A549 (cell line): ENCODE data around the gene TSHR. TPM values are rescaled to one million over a fixed set of nuclear protein-coding genes. Genes with fewer than 3 reads are reported as not detected.

Experiments
- ATAC-seq, 2 experiments: fragments of 200-7000 bp in 1 of 2; fragments of >200 bp in 1 of 2; cut with Nextera tagmentation in 1 of 2; cut with Tn5 transposase in 1 of 2; 3 replicates each; pipeline versions ENCODE4 v1.8.0 to v1.9.1; 2018 to 2020; ENCODE audit warnings: mild to moderate bottlenecking in 1 of 2, moderate library complexity in 1 of 2
- CTCF ChIA-PET: fragments of 300-600 bp; sonication (Branson Sonifier 250); formaldehyde crosslinking; extraction: SDS; loops from one replicate; lab custom pipeline; 2021; ENCODE audit warnings: antibody characterized with exemption, inconsistent platforms; lab: Yijun Ruan, JAX
- POLR2A ChIA-PET: fragments of 350-600 bp; formaldehyde crosslinking; extraction: SDS; loops from one replicate; lab custom pipeline; 2021; ENCODE audit warnings: antibody characterized with exemption, inconsistent platforms; lab: Yijun Ruan, JAX
- DNase-seq, 2 experiments: peaks; one replicate each; pipeline versions ENCODE4 v3.0.0 to v3.0.0-alpha.2; 2011 to 2016; ENCODE audit warnings: low read depth in 1 of 2, low spot score in 1 of 2
- FAIRE-seq: peaks from 2 replicates; lab custom pipeline; 2011; peaks lifted over from hg19 to GRCh38; lab: Jason Lieb, UNC
- H3K27ac ChIP-seq, 2 experiments: fragments of >200 bp; sonication (Bioruptor Twin); formaldehyde crosslinking; 3 replicates each; pipeline ENCODE4 v1.5.1; 2016 to 2017
- H3K4me1 ChIP-seq: fragments of >200 bp; sonication (Bioruptor Twin); formaldehyde crosslinking; 3 replicates; pipeline ENCODE4 v1.6.1; 2016
- H3K4me2 ChIP-seq: fragments of >200 bp; sonication (Bioruptor Twin); formaldehyde crosslinking; 3 replicates; pipeline ENCODE4 v1.6.1; 2016
- H3K4me3 ChIP-seq: fragments of >200 bp; sonication (Bioruptor Twin); formaldehyde crosslinking; 3 replicates; pipeline ENCODE4 v1.5.1; 2016
- H3K9me3 ChIP-seq: fragments of >200 bp; sonication (Bioruptor Twin); formaldehyde crosslinking; 3 replicates; pipeline ENCODE4 v1.6.1; 2016
- ATOH8 ChIP-seq: fragments of 250-450 bp; sonication (Bioruptor Pico); IDR thresholded peaks from 2 replicates; pipeline ENCODE4 v1.5.0; 2020; ENCODE audit warnings: low read depth, mild to moderate bottlenecking, moderate library complexity
- BCL3 ChIP-seq: fragments of >200 bp; sonication (Bioruptor Twin); formaldehyde crosslinking; IDR thresholded peaks from 3 replicates; pipeline ENCODE4 v1.6.1; 2016
- BHLHE40 ChIP-seq: IDR thresholded peaks from 2 replicates; pipeline ENCODE4 v1.6.1; 2012; ENCODE audit warnings: low read depth, low read length, inconsistent platforms
- CEBPB ChIP-seq, 2 experiments: fragments of >200 bp in 1 of 2; sonication (Bioruptor Twin) in 1 of 2; formaldehyde crosslinking in 1 of 2; IDR thresholded peaks; 2 replicates each; pipeline ENCODE4 v1.6.1; 2012 to 2016
- CHD2 ChIP-seq: fragments of 150-350 bp; IDR thresholded peaks from 2 replicates; pipeline ENCODE4 v1.6.1; 2014; ENCODE audit warnings: low read length; ENCODE audit not compliant: partially characterized antibody
- FOSL2 ChIP-seq, 2 experiments: fragments of 450-650 bp in 1 of 2; fragments of >200 bp in 1 of 2; sonication (Bioruptor Twin) in 1 of 2; formaldehyde crosslinking; IDR thresholded peaks; 2 replicates each; pipeline versions ENCODE4 v1.5.0 to v1.6.1; 2016 to 2020; ENCODE audit warnings: mild to moderate bottlenecking in 1 of 2, moderate library complexity in 1 of 2
- FOXS1 ChIP-seq: fragments of 250-450 bp; sonication (Bioruptor Pico); IDR thresholded peaks from 2 replicates; pipeline ENCODE4 v1.5.0; 2020; ENCODE audit warnings: mild to moderate bottlenecking, moderate library complexity
- HDAC2 ChIP-seq: fragments of 200-600 bp; sonication (generic); IDR thresholded peaks from 2 replicates; pipeline ENCODE4 v1.6.1; 2016
- PHF8 ChIP-seq: fragments of 200-600 bp; sonication (generic); IDR thresholded peaks from 2 replicates; pipeline ENCODE4 v1.6.1; 2016; ENCODE audit warnings: low read depth, mild to moderate bottlenecking, antibody characterized with exemption, moderate library complexity, borderline replicate concordance
- REST ChIP-seq: fragments of 200-600 bp; sonication (generic); IDR thresholded peaks from 2 replicates; pipeline ENCODE4 v1.6.1; 2016; ENCODE audit warnings: antibody characterized with exemption, mild to moderate bottlenecking, moderate library complexity
- RNF2 ChIP-seq: fragments of 200-600 bp; sonication (generic); IDR thresholded peaks from 2 replicates; pipeline ENCODE4 v1.6.1; 2016; ENCODE audit warnings: low read depth, mild to moderate bottlenecking, antibody characterized with exemption, moderate library complexity, borderline replicate concordance
- SREBF2 ChIP-seq: fragments of 450-650 bp; IDR thresholded peaks from 2 replicates; pipeline ENCODE4 v1.6.1; 2014; ENCODE audit warnings: mild to moderate bottlenecking, moderate library complexity
- ZSCAN20 ChIP-seq: fragments of 250-450 bp; sonication (Bioruptor Pico); IDR thresholded peaks from 2 replicates; pipeline ENCODE4 v1.8.0; 2022; ENCODE audit warnings: mild to moderate bottlenecking, moderate library complexity
- WGBS: methylation state at CpG from one replicate; pipeline ENCODE4 v1.1.6; 2017; ENCODE audit errors: missing lambda C conversion rate; 5-methylcytosine and 5-hydroxymethylcytosine counted together
- polyA plus RNA-seq, 4 experiments: library from polyadenylated mRNA; depleted of rRNA in 3 of 4; stranded (reverse); fragments of >200 nt; fragmentation: RNase III in 1 of 4; extraction: RNeasy Plus Mini Kit Qiagen cat#74134 plus additional on column Dnase treatment in 1 of 4; gene quantifications; 2 replicates in 3 of 4; 3 replicates in 1 of 4; pipeline ENCODE4 v1.2.3, GENCODE V29; 2011 to 2017

TSHR gene
- polyA plus RNA-seq, 2 of the 4 experiments (the other 2 are of a cell fraction): not detected

- POLR2A ChIA-PET: no interaction called here
- FAIRE-seq (no peak), DNase-seq (no peak), ATAC-seq (no peak)
- Histone ChIP-seq H3K4me1 (no peaks in the 10 kb centered on the region), H3K4me2 (no peak overlapping the region), H3K4me3 (no peak overlapping the region), H3K27ac (no peak overlapping the region), H3K9me3 (no peaks in the 10 kb centered on the region)
- WGBS: 83% methylated on average over 1 of the region's 1 CpG
- CTCF ChIA-PET: interaction anchor here (1.2 to 2.5 kb wide), 3 partner anchors 9 to 14 kb away, joined by 3 to 6 read pairs (median 5); no protein-coding TSS in a partner anchor
- TF ChIP-seq SREBF2 (no peak), CEBPB (IDR thresholded peaks at IDR 0.05) (no peak)
These were observed 202.0 kb downstream of the TSHR start for GRCh38 chr14:81157431-81157830.

- FAIRE-seq (no peak), DNase-seq (no peak), ATAC-seq (no peak)
- no peaks in the 10 kb centered on the region for H3K9me3 ChIP-seq
- no peak for TF ChIP-seq ZSCAN20 (CRISPR knock-in tag)
- TF ChIP-seq ATOH8: no peak
- ChIA-PET CTCF (interaction anchor here (0.5 to 2.5 kb wide), 3 partner anchors 10 to 292 kb away, joined by 3 to 12 read pairs (median 3); no protein-coding TSS in a partner anchor), POLR2A (no interaction called here)
- no peak overlapping the region for H3K4me2 ChIP-seq
- H3K4me1 ChIP-seq: peaks cover 4% of the 10 kb centered on the region; the same call in 1 of the 3 replicates
- H3K4me3 ChIP-seq: no peak overlapping the region
- no peak overlapping the region for H3K27ac ChIP-seq
- WGBS: 59% methylated on average over 7 of the region's 7 CpGs
These were observed 205.7 kb downstream of the TSHR start for GRCh38 chr14:81161088-81161487.

GRCh38 chr14:81161749-81162148 lies 206.3 kb downstream of the TSHR start:
- TF ChIP-seq HDAC2: no peak
- TF ChIP-seq FOSL2 (IDR thresholded peaks at IDR 0.05): no peak
- no peak for TF ChIP-seq FOSL2 (CRISPR knock-in tag; IDR thresholded peaks at IDR 0.05)
- no peak for TF ChIP-seq FOXS1 (CRISPR knock-in tag)
- TF ChIP-seq RNF2: no peak
- TF ChIP-seq BCL3: no peak
- TF ChIP-seq BHLHE40: no peak
- TF ChIP-seq REST: no peak
- no peak for TF ChIP-seq ATOH8
- TF ChIP-seq PHF8: no peak
- no peak for TF ChIP-seq CHD2
- Histone ChIP-seq H3K4me2 (no peak overlapping the region), H3K27ac (no peak overlapping the region), H3K4me3 (no peak overlapping the region), H3K9me3 (no peaks in the 10 kb centered on the region), H3K4me1 (peaks cover 4% of the 10 kb centered on the region; the same call in 1 of the 3 replicates)
- DNase-seq (no peak), FAIRE-seq (no peak), ATAC-seq (no peak; a peak in 1 of 6 replicates)
- WGBS: 0% methylated on average over 1 of the region's 1 CpG
- CTCF ChIA-PET: interaction anchor here (0.5 to 6.1 kb wide), 4 partner anchors 9 to 177 kb away, joined by 3 to 54 read pairs (median 8); no protein-coding TSS in a partner anchor
- POLR2A ChIA-PET: no interaction called here
